Chondrocyte (in vitro differentiated cells): ENCODE data around the gene KCNK16. TPM values are rescaled to one million over a fixed set of nuclear protein-coding genes. Genes with fewer than 3 reads are reported as not detected.

Experiments
- DNase-seq: peaks from one replicate; pipeline ENCODE4 v3.0.0; 2021; ENCODE audit warnings: mixed read lengths, low spot score
- H3K27ac Mint-ChIP-seq: one replicate; pipeline ENCODE4 v1.8.0; 2021; ENCODE audit warnings: mild to moderate bottlenecking, moderate library complexity, mixed read lengths; ENCODE audit not compliant: unreplicated experiment
- H3K27me3 Mint-ChIP-seq: 2 replicates; pipeline ENCODE4 v1.8.0; 2021; ENCODE audit warnings: low read depth, mixed read lengths
- H3K36me3 Mint-ChIP-seq: 2 replicates; pipeline ENCODE4 v1.8.0; 2021; ENCODE audit warnings: low read depth, mixed read lengths
- H3K4me1 Mint-ChIP-seq: 2 replicates; pipeline ENCODE4 v1.8.0; 2021; ENCODE audit warnings: low read depth, mild to moderate bottlenecking, mixed read lengths
- H3K4me3 Mint-ChIP-seq: one replicate; pipeline ENCODE4 v1.8.0; 2021; ENCODE audit warnings: mild to moderate bottlenecking, moderate library complexity, mixed read lengths; ENCODE audit not compliant: unreplicated experiment
- H3K9me3 Mint-ChIP-seq: 2 replicates; pipeline ENCODE4 v1.8.0; 2021; ENCODE audit warnings: low read depth, mixed read lengths
- total RNA-seq: library from RNA; stranded (reverse); gene quantifications from 3 replicates; pipeline ENCODE4 v1.2.1, GENCODE V29; 2021
- TF ChIP-seq, protein P1 (sequence below): fragments of 200-600 bp; sonication (generic); IDR thresholded peaks from 2 replicates; pipeline ENCODE4 v1.5.0; 2021; ENCODE audit warnings: antibody characterized with exemption, mild to moderate bottlenecking, moderate library complexity

The KCNK16 gene
- total RNA-seq, 1 donor from 2014 or later, result not detected

DNA sequence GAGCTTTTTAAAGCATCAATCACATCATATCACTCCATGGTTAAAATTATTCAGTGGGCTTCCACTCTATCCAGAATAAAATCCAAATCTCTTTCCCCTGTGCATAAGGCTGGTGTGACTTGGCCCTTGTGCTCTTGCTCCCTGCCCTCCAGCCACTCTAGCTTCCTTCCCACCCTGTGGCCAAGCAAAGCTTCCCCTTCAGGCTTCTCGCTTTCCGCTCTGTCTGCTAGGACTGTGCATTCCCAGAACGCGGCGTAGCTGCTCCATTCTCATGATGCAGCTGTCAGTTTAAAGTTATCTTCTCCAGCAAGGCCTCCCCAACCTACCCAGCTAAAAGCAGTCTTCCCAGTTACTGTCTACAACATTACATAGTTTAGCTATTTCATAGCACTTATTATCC lies 19.4 kb upstream of the KCNK16 start:
- Mint-ChIP-seq H3K36me3 (no peaks in the 10 kb centered on the region), H3K27me3 (peaks cover 13% of the 10 kb centered on the region), H3K4me3 (no peak overlapping the region), H3K4me1 (peaks cover 14% of the 10 kb centered on the region), H3K9me3 (no peaks in the 10 kb centered on the region), H3K27ac (no peak overlapping the region)
- TF ChIP-seq, protein P1, sequence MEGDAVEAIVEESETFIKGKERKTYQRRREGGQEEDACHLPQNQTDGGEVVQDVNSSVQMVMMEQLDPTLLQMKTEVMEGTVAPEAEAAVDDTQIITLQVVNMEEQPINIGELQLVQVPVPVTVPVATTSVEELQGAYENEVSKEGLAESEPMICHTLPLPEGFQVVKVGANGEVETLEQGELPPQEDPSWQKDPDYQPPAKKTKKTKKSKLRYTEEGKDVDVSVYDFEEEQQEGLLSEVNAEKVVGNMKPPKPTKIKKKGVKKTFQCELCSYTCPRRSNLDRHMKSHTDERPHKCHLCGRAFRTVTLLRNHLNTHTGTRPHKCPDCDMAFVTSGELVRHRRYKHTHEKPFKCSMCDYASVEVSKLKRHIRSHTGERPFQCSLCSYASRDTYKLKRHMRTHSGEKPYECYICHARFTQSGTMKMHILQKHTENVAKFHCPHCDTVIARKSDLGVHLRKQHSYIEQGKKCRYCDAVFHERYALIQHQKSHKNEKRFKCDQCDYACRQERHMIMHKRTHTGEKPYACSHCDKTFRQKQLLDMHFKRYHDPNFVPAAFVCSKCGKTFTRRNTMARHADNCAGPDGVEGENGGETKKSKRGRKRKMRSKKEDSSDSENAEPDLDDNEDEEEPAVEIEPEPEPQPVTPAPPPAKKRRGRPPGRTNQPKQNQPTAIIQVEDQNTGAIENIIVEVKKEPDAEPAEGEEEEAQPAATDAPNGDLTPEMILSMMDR, result no peak
- no peak for DNase-seq

DNA sequence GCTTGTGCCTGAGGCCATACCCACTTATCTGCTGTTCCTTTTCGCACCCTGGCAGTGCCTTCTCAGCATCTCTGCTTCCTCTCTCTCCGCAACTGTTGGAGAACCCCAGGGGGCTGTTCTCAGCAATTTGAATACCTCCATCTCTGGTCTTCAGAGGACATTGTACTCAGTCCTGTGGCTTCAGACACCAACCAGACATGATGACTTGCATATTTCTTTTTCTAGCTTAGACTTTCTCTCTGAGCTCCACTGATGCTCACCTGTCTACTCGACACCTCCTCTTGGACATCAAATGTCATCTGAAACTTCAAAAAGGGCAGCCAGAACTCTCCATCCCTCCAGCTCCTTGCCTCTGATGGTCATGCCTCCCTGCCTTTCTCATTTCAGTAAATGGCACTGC lies 18.9 kb upstream of the KCNK16 start:
- TF ChIP-seq, protein P1, result no peak
- Mint-ChIP-seq H3K4me3 (no peak overlapping the region), H3K4me1 (peaks cover 14% of the 10 kb centered on the region), H3K36me3 (no peaks in the 10 kb centered on the region), H3K27ac (no peak overlapping the region), H3K27me3 (peaks cover 13% of the 10 kb centered on the region), H3K9me3 (no peaks in the 10 kb centered on the region)
- DNase-seq, result no peak

DNA sequence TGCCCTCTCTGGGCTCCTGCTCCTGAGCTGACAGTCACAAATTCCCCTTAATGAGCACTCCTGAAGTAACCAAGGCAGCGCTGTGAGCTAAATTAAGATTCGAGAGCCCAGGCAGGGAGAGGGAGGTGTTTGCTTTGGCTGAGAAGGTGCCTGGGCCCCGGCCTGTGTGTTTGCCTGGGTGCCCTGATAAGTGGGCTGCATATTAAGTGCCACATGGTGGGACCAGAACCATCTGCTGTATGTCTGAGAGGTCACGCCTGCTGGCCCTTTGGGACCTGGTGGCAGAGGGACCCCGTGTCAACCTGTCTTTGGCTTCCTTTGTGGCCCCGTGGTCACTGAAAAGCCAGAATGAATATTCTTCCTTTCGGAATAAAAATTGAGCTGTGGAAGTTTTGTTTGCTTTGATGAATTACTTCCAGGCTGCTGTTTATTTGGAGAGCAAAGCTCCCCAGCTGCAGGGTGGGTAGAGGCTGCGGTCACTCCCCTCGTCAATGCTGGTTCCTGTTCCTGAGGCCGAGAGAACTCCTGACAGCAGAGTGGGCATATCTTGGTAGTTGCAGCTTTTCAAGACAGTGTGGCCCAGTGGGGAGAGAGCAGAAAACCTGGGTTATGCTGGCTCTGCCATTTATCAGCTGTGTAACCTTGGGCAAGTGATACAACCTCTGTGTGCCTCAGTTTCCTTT lies 17.5 kb upstream of the KCNK16 start:
- Mint-ChIP-seq H3K4me1 (peaks cover 11% of the 10 kb centered on the region), H3K4me3 (no peak overlapping the region), H3K9me3 (no peaks in the 10 kb centered on the region), H3K27ac (no peak overlapping the region), H3K27me3 (peaks cover 17% of the 10 kb centered on the region), H3K36me3 (no peaks in the 10 kb centered on the region)
- DNase-seq, result no peak
- TF ChIP-seq, protein P1, result no peak

DNA sequence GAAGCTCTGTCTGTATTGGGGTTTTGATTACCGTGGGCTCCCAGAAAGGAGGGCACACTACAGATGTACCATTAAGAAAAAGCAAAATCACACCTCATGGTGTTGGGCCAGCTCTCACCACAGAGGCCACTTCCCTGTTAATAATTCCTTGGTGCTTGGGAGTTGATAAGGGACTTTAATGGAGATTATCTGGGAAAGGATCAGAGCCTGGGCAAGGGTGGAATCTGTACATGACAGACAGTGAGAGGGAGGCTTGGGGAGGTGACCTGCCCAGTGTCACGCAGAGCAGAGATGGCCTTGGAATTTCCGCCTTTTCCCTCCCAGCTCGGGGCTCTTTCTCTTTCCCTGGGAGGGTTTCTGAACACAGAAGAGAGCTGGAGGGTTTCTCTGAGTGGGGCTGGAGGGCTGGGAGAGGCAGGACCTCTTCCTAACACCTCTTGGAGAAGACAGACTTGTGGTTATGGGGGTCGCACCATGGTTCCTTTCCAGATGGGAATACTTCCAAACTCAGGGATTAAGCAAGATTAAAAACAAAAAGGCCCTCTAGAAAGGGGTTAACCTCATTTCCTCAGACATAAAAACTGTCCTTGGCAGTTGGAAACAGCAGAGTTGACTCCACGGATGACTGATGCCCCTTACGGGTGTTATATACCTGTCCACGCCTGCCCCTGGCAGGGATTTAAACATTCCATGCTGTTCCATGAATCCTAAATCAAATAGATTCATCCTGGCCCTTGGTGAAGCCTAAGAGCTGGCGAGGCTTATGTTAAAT lies 16.8 kb upstream of the KCNK16 start:
- TF ChIP-seq, protein P1, result no peak
- H3K36me3 Mint-ChIP-seq, result no peaks in the 10 kb centered on the region
- DNase-seq, result no peak
- H3K27ac Mint-ChIP-seq, result no peak overlapping the region
- H3K4me1 Mint-ChIP-seq, result peaks cover 4% of the 10 kb centered on the region
- no peaks in the 10 kb centered on the region for H3K9me3 Mint-ChIP-seq
- H3K4me3 Mint-ChIP-seq, result no peak overlapping the region
- peaks cover 17% of the 10 kb centered on the region for H3K27me3 Mint-ChIP-seq

DNA sequence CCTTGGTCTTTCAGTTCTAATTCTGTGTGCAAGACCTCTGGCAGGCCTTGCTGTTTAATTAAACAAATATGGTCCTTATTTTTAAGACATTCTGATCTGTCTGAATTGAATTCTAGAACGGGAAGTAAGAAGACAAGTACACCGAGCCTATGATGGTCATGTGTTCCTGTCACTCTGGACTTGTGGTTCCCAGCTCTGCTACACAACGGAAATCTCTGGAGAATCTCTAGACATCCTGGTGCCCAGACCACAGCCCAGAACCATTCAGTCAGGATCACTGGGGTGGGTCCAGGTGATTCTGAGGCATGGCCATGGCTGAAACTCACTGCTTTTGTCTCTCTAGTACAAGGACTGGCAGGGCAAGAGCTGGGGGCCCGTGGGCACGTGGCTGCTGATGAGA lies 15.9 kb upstream of the KCNK16 start:
- TF ChIP-seq, protein P1, result no peak
- no peaks in the 10 kb centered on the region for H3K36me3 Mint-ChIP-seq
- no peak overlapping the region for H3K4me3 Mint-ChIP-seq
- H3K27ac Mint-ChIP-seq, result no peak overlapping the region
- peak; percentile 43 for DNase-seq
- H3K27me3 Mint-ChIP-seq, result peaks cover 22% of the 10 kb centered on the region
- H3K9me3 Mint-ChIP-seq, result no peaks in the 10 kb centered on the region
- peaks cover 4% of the 10 kb centered on the region for H3K4me1 Mint-ChIP-seq
